DND-41 (cell line): Measurements from ENCODE around the gene PTMA.

Experiments used
- ATAC-seq: fragments of 200-7000 bp; cut with Tn5 transposase; 3 replicates; pipeline ENCODE4 v1.9.1; 2021; ENCODE audit warnings: low read depth; ENCODE audit not compliant: insufficient read depth
- DNase-seq: peaks from one replicate; pipeline ENCODE4 v3.0.0-alpha.2; 2020
- H2AFZ ChIP-seq: 2 replicates; pipeline ENCODE4 v1.6.0; 2012; ENCODE audit warnings: low read depth, low read length
- H3K27ac ChIP-seq: 2 replicates; pipeline ENCODE4 v1.5.1; 2012; ENCODE audit warnings: low read length, inconsistent platforms
- H3K27me3 ChIP-seq: fragments of 200-600 bp; sonication (generic); 2 replicates; pipeline ENCODE4 v1.6.0; 2012; ENCODE audit warnings: low read length, mild to moderate bottlenecking, inconsistent platforms; ENCODE audit not compliant: insufficient read depth, poor library complexity
- H3K36me3 ChIP-seq: 2 replicates; pipeline ENCODE4 v1.5.1; 2012; ENCODE audit warnings: low read length, inconsistent platforms; ENCODE audit not compliant: insufficient read depth
- H3K4me1 ChIP-seq: 2 replicates; pipeline ENCODE4 v1.5.1; 2012; ENCODE audit warnings: mild to moderate bottlenecking, low read length; ENCODE audit not compliant: insufficient read depth
- H3K4me2 ChIP-seq: 2 replicates; pipeline ENCODE4 v1.6.0; 2012; ENCODE audit warnings: mild to moderate bottlenecking, moderate library complexity, low read length, inconsistent platforms; ENCODE audit not compliant: insufficient read depth
- H3K4me3 ChIP-seq, 2 experiments: fragments of 200-600 bp in 1 of 2; shearing (Covaris generic) in 1 of 2; 2 replicates each; pipeline ENCODE4 v1.5.1; 2012 to 2016; ENCODE audit warnings: inconsistent platforms in 2 of 2, low read length in 2 of 2, mild to moderate bottlenecking in 2 of 2, low read depth in 1 of 2, moderate library complexity in 1 of 2
- H3K79me2 ChIP-seq: 2 replicates; pipeline ENCODE4 v1.6.0; 2012; ENCODE audit warnings: low read length, inconsistent platforms; ENCODE audit not compliant: insufficient read depth
- H3K9ac ChIP-seq: 2 replicates; pipeline ENCODE4 v1.6.0; 2012; ENCODE audit warnings: low read depth, mild to moderate bottlenecking, inconsistent platforms, low read length, moderate library complexity
- H3K9me3 ChIP-seq: 2 replicates; pipeline ENCODE4 v1.5.1; 2012; ENCODE audit warnings: low read length, moderate library complexity, mild to moderate bottlenecking, inconsistent platforms; ENCODE audit not compliant: insufficient read depth, severe bottlenecking
- H4K20me1 ChIP-seq: 2 replicates; pipeline ENCODE4 v1.6.0; 2012; ENCODE audit warnings: low read length; ENCODE audit not compliant: insufficient read depth
- EZH2 ChIP-seq: IDR thresholded peaks from 3 replicates; pipeline ENCODE4 v1.6.1; 2012; ENCODE audit warnings: borderline replicate concordance, low read depth, mild to moderate bottlenecking, moderate library complexity, low read length, inconsistent platforms; ENCODE audit not compliant: severe bottlenecking
- TF ChIP-seq, protein P1 (sequence below): IDR thresholded peaks from 2 replicates; pipeline ENCODE4 v1.5.1; 2012; ENCODE audit warnings: borderline replicate concordance, low read length, moderate library complexity, mild to moderate bottlenecking; ENCODE audit not compliant: poor library complexity, severe bottlenecking; ENCODE audit errors: extremely low read depth

The PTMA gene

GRCh38 chr2:231727621-231728020 lies 19.3 kb downstream of the PTMA start:
- Histone ChIP-seq H3K4me2 (no peak overlapping the region), H2AFZ (no peak overlapping the region), H3K9me3 (no peaks in the 10 kb centered on the region), H3K4me3 (no peak overlapping the region), H3K4me1 (no peaks in the 10 kb centered on the region), H3K9ac (no peak overlapping the region), H3K79me2 (no peaks in the 10 kb centered on the region), H4K20me1 (no peaks in the 10 kb centered on the region), H3K27ac (no peak overlapping the region), H3K36me3 (peaks cover 6% of the 10 kb centered on the region), H3K27me3 (no peaks in the 10 kb centered on the region)
- no peak for DNase-seq
- ATAC-seq: no peak
- TF ChIP-seq EZH2: no peak
- TF ChIP-seq, protein P1, sequence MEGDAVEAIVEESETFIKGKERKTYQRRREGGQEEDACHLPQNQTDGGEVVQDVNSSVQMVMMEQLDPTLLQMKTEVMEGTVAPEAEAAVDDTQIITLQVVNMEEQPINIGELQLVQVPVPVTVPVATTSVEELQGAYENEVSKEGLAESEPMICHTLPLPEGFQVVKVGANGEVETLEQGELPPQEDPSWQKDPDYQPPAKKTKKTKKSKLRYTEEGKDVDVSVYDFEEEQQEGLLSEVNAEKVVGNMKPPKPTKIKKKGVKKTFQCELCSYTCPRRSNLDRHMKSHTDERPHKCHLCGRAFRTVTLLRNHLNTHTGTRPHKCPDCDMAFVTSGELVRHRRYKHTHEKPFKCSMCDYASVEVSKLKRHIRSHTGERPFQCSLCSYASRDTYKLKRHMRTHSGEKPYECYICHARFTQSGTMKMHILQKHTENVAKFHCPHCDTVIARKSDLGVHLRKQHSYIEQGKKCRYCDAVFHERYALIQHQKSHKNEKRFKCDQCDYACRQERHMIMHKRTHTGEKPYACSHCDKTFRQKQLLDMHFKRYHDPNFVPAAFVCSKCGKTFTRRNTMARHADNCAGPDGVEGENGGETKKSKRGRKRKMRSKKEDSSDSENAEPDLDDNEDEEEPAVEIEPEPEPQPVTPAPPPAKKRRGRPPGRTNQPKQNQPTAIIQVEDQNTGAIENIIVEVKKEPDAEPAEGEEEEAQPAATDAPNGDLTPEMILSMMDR: no peak

DNA sequence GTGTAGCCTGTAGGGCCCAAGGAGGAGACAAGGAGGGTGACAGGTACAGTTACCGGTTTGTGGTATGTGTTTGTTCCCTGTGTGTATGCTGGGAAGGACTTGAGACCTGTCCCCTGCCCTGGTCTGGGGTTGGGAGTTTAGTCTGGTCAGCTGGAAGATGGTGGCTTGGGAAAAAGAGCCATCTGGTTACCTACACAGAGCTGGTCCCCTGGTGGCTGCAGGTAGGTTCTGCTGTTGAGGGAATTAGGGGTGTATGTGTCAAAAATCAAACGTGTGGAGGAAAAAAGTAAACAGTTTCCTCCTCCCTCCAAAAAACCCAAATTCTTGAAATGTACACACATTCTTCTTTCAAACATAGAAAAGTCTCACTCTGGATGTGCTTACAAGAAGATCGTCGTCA lies 24.3 kb downstream of the PTMA start:
- DNase-seq (no peak), ATAC-seq (no peak)
- Histone ChIP-seq H3K9me3 (no peaks in the 10 kb centered on the region), H3K4me3 (no peak overlapping the region), H3K79me2 (no peaks in the 10 kb centered on the region), H3K4me2 (no peak overlapping the region), H3K4me1 (no peaks in the 10 kb centered on the region), H3K36me3 (peaks cover 33% of the 10 kb centered on the region), H4K20me1 (no peaks in the 10 kb centered on the region), H3K27me3 (no peaks in the 10 kb centered on the region), H3K9ac (no peak overlapping the region), H3K27ac (no peak overlapping the region), H2AFZ (no peak overlapping the region)
- TF ChIP-seq, protein P1: no peak
- TF ChIP-seq EZH2: no peak

GRCh38 chr2:231737761-231738160 lies 29.4 kb downstream of the PTMA start:
- Histone ChIP-seq H2AFZ (no peak overlapping the region), H3K4me3 (no peak overlapping the region), H3K27me3 (no peaks in the 10 kb centered on the region), H3K9ac (no peak overlapping the region), H3K4me2 (no peak overlapping the region), H4K20me1 (no peaks in the 10 kb centered on the region; the same call in 1 of the 2 replicates), H3K27ac (no peak overlapping the region), H3K9me3 (no peaks in the 10 kb centered on the region), H3K4me1 (no peaks in the 10 kb centered on the region), H3K36me3 (peaks cover 40% of the 10 kb centered on the region), H3K79me2 (no peaks in the 10 kb centered on the region)
- no peak for ATAC-seq
- TF ChIP-seq EZH2: no peak
- no peak for DNase-seq

- Histone ChIP-seq H3K27ac (no peak overlapping the region), H3K79me2 (no peaks in the 10 kb centered on the region), H4K20me1 (no peaks in the 10 kb centered on the region), H3K9ac (no peak overlapping the region), H3K9me3 (no peaks in the 10 kb centered on the region), H3K36me3 (peaks cover 6% of the 10 kb centered on the region; the same call in 1 of the 2 replicates), H3K4me1 (peaks cover 4% of the 10 kb centered on the region), H3K4me2 (no peak overlapping the region), H3K27me3 (no peaks in the 10 kb centered on the region), H2AFZ (no peak overlapping the region), H3K4me3 (no peak overlapping the region)
- no peak for TF ChIP-seq EZH2
- TF ChIP-seq, protein P1: no peak
- ATAC-seq: no peak
- DNase-seq: no peak
Observed at GRCh38 chr2:231743376-231744116, 35.2 kb downstream of the PTMA start.
